HL-60 (cell line): ENCODE data around the gene FAM234A.

Source experiments
- DNase-seq, 2 experiments: peaks; one replicate each; pipeline ENCODE4 v3.0.0-alpha.2; 2010 to 2020; ENCODE audit warnings: low read depth in 1 of 2, low spot score in 1 of 2
- H3K27ac ChIP-seq: fragments of 250-450 bp; sonication (Bioruptor Pico); replicated peaks from 2 replicates; pipeline ENCODE4 v1.5.1; 2020; ENCODE audit warnings: mild to moderate bottlenecking, moderate library complexity
- H3K27me3 ChIP-seq: fragments of 250-450 bp; sonication (Bioruptor Pico); 2 replicates; pipeline ENCODE4 v1.5.1; 2021; ENCODE audit warnings: mild to moderate bottlenecking, moderate library complexity; ENCODE audit not compliant: insufficient read depth, poor library complexity, severe bottlenecking
- H3K4me3 ChIP-seq: replicated peaks from 2 replicates; pipeline ENCODE4 v1.5.1; 2011; ENCODE audit warnings: mild to moderate bottlenecking, control low read depth, low read length; ENCODE audit not compliant: insufficient read depth
- GABPA ChIP-seq: IDR thresholded peaks from 2 replicates; pipeline ENCODE4 v1.6.1; 2012; ENCODE audit warnings: low read depth
- POLR2AphosphoS5 ChIP-seq: IDR thresholded peaks from 2 replicates; pipeline ENCODE4 v1.6.1; 2012; ENCODE audit warnings: low read depth
- SPI1 ChIP-seq: IDR thresholded peaks from 2 replicates; pipeline ENCODE4 v1.6.1; 2012; ENCODE audit warnings: low read depth, mild to moderate bottlenecking, borderline replicate concordance
- TF ChIP-seq, protein P1 (sequence below): IDR thresholded peaks from one replicate; pipeline ENCODE4 v1.5.1; 2011; ENCODE audit warnings: low read length, control low read depth, inconsistent platforms; ENCODE audit not compliant: insufficient read depth
- TF ChIP-seq, protein P2 (sequence below): IDR thresholded peaks from 2 replicates; pipeline ENCODE4 v1.6.1; 2012; ENCODE audit warnings: low read depth; ENCODE audit not compliant: insufficient replicate concordance

FAM234A gene

DNA sequence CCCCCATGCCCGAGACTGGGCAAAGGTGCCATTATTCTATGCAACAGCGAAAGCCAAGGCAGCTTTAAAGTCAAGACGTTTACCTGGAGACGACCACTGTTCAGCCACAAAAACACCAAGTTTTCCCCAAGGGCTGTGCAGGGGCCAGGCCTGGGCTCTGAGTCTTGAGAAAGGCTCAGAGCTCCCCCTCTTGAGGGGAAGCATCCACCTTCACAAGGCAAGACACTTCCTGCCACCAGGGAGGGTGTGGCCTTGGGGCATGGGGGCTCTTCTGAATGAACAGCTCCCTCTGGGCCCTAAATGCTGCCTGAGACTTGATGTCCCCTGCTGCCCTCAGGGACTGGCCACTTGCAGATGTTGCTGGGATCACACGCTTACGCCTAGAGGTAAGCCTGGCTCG lies 74.9 kb downstream of the FAM234A start:
- H3K27me3 ChIP-seq, result no peaks in the 10 kb centered on the region
- DNase-seq, result peak in 1 of 2 experiments; percentile 30
- H3K27ac ChIP-seq, result no peak overlapping the region
- no peak overlapping the region for H3K4me3 ChIP-seq
- TF ChIP-seq SPI1, result no peak
- no peak for TF ChIP-seq GABPA
- TF ChIP-seq POLR2AphosphoS5, result no peak
- TF ChIP-seq, protein P1, sequence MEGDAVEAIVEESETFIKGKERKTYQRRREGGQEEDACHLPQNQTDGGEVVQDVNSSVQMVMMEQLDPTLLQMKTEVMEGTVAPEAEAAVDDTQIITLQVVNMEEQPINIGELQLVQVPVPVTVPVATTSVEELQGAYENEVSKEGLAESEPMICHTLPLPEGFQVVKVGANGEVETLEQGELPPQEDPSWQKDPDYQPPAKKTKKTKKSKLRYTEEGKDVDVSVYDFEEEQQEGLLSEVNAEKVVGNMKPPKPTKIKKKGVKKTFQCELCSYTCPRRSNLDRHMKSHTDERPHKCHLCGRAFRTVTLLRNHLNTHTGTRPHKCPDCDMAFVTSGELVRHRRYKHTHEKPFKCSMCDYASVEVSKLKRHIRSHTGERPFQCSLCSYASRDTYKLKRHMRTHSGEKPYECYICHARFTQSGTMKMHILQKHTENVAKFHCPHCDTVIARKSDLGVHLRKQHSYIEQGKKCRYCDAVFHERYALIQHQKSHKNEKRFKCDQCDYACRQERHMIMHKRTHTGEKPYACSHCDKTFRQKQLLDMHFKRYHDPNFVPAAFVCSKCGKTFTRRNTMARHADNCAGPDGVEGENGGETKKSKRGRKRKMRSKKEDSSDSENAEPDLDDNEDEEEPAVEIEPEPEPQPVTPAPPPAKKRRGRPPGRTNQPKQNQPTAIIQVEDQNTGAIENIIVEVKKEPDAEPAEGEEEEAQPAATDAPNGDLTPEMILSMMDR, result no peak
- TF ChIP-seq, protein P2, sequence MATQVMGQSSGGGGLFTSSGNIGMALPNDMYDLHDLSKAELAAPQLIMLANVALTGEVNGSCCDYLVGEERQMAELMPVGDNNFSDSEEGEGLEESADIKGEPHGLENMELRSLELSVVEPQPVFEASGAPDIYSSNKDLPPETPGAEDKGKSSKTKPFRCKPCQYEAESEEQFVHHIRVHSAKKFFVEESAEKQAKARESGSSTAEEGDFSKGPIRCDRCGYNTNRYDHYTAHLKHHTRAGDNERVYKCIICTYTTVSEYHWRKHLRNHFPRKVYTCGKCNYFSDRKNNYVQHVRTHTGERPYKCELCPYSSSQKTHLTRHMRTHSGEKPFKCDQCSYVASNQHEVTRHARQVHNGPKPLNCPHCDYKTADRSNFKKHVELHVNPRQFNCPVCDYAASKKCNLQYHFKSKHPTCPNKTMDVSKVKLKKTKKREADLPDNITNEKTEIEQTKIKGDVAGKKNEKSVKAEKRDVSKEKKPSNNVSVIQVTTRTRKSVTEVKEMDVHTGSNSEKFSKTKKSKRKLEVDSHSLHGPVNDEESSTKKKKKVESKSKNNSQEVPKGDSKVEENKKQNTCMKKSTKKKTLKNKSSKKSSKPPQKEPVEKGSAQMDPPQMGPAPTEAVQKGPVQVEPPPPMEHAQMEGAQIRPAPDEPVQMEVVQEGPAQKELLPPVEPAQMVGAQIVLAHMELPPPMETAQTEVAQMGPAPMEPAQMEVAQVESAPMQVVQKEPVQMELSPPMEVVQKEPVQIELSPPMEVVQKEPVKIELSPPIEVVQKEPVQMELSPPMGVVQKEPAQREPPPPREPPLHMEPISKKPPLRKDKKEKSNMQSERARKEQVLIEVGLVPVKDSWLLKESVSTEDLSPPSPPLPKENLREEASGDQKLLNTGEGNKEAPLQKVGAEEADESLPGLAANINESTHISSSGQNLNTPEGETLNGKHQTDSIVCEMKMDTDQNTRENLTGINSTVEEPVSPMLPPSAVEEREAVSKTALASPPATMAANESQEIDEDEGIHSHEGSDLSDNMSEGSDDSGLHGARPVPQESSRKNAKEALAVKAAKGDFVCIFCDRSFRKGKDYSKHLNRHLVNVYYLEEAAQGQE, result no peak

DNA sequence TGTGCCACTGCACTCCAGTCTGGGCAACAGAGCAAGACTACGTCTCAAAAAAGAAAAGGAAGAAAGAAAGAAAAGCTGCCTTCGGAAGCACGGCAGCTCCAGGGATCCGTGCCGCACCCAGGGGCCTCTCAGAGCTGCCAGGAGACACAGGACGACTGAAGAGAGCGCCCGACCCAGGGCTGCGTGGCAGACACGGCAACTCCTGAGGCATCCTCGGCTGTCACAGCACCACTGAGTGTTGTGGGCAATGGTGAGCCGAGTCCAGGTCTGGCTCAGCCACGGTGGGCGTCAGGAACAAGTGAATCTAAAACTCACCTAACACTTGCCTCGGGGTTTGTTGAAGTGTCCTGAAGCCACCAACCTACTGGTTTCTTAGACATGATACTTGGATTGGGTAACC lies 77.1 kb downstream of the FAM234A start:
- no peak for DNase-seq
- TF ChIP-seq, protein P1, result no peak
- TF ChIP-seq SPI1 (no peak), POLR2AphosphoS5 (no peak), GABPA (no peak)
- TF ChIP-seq, protein P2, result no peak

DNA sequence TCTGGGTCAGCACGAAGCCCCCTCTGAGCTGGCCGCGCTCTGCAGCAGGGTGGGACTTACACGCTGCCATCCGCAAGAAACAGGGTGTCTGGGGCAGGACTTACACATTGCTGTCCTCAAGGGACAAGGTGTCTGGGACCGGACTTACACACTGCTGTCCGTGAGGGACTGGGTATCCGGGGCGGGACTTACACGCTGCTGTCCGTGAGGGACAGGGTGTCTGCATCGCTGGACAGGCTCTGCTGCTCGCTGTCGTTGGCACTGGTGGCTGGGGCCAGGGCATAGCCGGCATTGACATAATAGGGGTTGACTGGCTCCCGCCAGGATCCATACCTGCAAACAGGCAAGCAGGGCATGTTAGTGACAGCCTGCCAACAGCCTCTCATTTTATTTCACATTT lies 79.7 kb downstream of the FAM234A start:
- TF ChIP-seq POLR2AphosphoS5, result no peak
- TF ChIP-seq, protein P1, result no peak
- no peak for TF ChIP-seq GABPA
- no peak for TF ChIP-seq SPI1
- TF ChIP-seq, protein P2, result no peak
- Histone ChIP-seq H3K4me3 (no peak overlapping the region), H3K27me3 (no peaks in the 10 kb centered on the region), H3K27ac (no peak overlapping the region)
- DNase-seq, result no peak

More for the DNA sequence above, 77.1 kb downstream of the FAM234A start:
- H3K27ac ChIP-seq, result no peak overlapping the region
- no peaks in the 10 kb centered on the region for H3K27me3 ChIP-seq
- no peak overlapping the region for H3K4me3 ChIP-seq
